Fibroblast of skin of right quadriceps (primary cell): ENCODE measurements around the gene PDE9A.

Experiments used
- DNase-seq: peaks from one replicate; pipeline ENCODE4 v3.0.0-alpha.2; 2013

The PDE9A gene

GRCh38 chr21:42659416-42660117 is 6.1 kb downstream of the PDE9A start:
- DNase-seq, result no peak

GRCh38 chr21:42660118-42660470 is 6.7 kb downstream of the PDE9A start:
- no peak for DNase-seq

GRCh38 chr21:42661688-42662429 is 8.4 kb downstream of the PDE9A start:
- no peak for DNase-seq

- no peak for DNase-seq
Measured at GRCh38 chr21:42662430-42663199, 9.2 kb downstream of the PDE9A start.

DNA sequence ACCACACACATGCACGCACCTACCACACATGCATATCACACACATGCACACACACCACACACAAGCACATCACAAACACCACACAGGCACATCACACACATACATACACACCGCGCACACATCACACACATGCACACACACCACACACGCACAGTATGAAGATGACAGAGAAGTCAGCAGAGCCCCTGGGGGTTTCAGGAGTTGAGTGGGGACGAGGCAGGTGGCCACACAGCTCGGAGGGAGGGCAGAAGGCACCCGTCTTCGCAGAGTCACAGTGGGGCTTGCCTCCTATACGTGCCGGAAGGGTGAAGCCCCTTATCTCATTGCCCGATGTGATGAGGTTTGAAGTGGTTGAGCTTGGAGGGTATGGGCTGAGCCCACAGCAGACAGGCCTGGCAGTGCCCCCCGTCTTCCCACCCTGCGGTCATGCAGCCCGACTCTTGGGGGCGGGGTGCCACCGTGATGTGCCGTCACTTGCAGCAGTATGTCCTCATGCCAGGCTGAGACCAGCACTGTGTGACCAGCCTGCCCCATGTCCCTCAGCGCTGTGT is 9.9 kb downstream of the PDE9A start:
- DNase-seq, result no peak

GRCh38 chr21:42663860-42664535 is 10.6 kb downstream of the PDE9A start:
- DNase-seq, result no peak

DNA sequence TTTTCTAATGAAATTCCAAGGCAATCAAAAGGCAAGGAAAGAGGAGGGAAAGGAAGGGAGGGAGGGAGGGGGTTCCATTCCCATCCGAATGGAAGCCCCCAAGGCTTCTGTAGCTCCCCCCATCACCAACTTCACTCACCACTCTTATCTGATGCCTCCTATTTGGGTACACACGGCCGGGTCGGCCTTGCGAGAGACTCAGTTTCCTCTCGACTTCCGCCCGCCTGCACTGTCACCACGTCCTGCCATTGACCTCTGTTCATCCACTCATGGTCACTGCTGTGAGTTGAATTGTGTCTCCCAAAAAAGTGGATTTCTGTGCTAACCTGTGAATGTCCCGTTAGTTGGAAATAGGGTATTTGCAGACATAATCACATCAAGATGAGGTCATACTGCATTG is 11.2 kb downstream of the PDE9A start:
- no peak for DNase-seq

GRCh38 chr21:42665026-42665425 is 11.6 kb downstream of the PDE9A start:
- DNase-seq, result no peak

- no peak for DNase-seq
Measured at GRCh38 chr21:42665484-42665883, 12.1 kb downstream of the PDE9A start.

- no peak for DNase-seq
Measured at GRCh38 chr21:42666023-42666747, 12.8 kb downstream of the PDE9A start.

- no peak for DNase-seq
Measured at GRCh38 chr21:42666925-42667324, 13.5 kb downstream of the PDE9A start.

DNA sequence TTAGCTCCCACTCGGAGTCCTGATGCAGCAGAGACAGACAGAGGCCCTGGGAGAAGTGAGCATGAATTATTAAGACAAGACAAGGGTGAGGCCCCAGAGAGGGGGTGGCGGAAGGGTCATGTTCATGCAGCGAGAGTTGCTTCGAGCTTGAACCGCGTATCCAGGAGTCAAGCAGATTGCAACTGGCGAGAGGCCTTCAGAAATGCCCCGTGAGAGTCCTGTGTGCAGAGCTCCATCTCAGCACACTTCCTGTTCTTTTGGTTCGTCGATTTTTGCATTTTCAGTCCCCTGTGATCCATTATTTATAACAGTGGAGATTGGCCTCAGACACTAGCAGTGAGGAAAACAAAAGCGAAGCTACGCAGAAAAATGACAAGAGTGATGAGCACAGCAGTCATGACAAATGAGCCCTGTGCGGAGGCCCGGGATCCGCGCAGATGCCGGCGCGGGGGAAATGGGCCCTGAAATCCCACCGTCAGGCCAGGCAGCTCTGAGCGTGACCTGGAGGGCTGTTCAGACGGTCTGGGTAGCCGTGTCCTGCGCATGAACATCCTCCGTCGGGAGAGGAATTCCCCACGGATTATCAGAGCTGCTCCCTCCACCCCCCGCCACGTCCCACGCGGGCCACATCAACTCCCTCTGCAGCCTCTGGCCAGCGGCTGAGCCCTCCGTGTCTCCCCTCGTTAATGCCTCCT is 15.0 kb downstream of the PDE9A start:
- DNase-seq, result no peak

GRCh38 chr21:42669041-42669440 is 15.6 kb downstream of the PDE9A start:
- DNase-seq, result no peak

DNA sequence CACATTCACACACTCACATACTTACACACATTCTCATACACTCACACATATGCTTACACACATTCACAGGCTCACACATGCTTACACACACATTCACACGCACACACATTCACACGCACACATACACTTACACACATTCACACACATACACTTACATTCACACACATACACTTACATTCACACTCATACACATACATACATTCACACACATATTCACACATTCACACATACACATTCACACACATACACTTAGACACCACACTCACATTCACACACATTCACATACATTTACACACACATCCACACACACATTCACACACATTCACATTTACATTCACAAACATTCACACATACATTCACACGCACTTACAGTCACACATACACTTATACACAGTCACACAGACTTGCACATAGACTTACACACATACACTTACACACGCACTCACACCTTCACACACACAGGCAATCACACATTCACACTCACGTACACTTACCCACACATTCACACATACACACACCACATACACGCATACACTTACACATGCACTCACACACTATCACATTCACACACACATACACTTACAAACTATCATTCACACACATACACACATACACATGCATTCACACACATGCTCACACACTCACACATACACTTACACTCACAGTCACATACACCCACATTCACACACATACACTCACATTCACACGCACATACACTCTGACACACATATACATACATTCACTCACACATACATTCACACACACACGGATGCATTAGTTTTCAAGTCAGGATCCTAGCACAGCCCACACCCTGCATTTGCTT is 16.8 kb downstream of the PDE9A start:
- DNase-seq, result no peak

DNA sequence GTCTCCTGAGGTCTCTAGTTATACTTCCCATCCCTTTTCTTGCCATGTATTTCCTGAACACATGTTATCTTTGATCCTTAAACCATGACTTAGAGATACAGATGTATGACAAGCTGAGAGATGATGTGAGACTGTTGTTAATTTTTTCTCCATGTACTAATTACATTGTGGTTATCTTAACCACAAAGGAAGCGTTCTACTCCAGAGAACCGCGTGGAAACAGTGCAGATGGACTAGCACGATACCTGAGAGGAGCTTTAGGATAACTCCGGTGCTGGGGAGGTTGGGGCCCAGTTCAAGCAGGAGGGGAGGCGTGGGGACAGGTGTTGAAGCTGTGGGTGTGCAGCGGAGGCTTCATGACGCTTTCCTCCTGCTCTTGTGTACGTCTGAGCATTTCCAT is 17.5 kb downstream of the PDE9A start:
- DNase-seq, result no peak

DNA sequence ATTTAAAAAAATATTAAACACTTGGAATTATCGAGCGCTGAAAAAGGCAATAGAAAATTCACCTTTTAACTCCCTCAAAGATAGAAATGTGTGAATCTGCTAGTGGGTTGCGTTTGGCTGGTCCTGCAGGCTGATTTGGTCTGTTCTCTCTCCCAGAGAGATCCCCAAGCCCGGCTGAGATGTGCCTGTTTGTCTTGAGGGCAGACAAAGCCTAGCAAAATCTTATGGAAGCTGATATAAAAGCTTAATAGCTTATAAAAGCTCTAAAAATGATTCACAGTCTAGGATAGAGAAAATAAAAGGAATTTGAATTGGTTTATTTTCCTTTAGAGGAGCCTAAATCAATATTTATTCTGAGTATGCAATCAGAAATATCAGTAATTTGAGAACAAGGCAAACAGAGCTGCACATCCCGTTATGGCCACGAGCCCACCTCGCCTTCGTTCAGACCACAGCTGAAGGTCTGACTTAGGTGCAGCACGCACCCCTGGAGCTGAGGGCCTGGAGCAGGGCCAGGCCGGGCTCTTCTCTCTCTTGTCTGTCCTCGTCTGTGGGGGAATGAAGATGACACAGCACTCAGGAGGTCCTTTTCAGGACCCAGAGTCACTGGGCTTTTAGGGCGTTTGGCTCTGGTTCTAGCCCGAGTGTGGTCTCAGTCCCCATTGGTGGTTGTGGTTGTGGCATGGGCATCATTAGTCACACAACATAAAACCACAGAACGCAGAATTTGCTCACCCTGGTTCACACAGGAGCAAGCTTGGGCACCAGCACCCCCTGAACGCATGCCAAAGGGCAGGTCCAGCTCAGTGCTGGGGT is 18.6 kb downstream of the PDE9A start:
- no peak for DNase-seq

DNA sequence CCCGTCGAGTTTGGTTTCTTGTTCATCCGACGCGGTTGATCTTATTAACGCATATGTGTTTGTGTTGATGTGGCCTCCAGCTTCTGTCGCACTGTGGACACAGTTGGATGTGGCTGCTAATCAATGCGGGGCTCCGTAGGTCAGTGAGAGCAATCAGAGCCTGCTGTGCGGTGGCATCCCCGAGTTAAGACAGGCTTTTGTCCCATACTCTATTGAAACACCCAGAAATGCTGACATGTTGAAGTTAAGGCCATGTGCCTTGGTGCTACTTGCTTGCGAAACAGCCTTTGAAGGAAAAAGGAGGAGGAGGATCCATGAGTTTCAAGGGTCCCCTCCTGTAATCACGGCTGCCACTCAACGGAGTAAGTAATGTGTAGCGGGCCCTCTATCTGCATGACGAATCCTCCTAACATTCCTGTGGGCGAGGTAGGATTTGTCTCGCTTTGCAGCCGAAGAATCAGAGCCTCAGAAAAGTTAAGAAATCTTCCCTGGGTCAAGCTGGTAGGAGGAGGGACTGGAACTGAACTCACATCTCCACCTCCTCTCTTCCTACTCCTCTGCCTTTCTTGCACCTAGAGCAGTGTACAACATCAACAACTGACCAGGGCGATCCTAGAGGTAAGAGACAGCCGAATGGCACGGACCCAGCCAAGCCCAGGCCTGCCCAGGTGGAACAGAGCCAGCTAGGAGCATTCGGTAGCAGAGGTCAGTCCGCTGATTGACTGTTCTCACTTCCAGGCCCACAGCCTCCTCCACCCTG is 19.5 kb downstream of the PDE9A start:
- peak; percentile 18 for DNase-seq

GRCh38 chr21:42673633-42674328 is 20.4 kb downstream of the PDE9A start:
- no peak for DNase-seq
